ENCODE results near the gene CBFA2T2.

DNA sequence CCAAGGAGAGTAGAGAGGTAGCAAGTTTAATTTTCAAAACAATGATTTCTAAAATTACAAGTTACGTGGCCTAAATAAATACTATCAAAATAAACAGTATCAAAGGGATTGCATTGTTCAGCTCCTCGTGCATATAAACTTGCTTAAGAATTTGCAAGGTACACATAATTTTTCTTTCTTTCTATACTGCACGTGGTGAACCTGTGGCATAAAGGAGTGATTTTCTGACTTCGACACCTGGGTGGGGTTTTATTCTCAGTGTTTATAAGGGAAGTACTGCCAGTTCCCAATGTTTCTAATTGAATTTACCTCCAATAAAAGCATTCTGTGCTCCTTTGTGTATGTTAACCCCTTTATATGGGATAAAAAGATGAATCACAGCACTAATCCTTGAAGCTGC is 122.1 kb downstream of the CBFA2T2 start:
- TF ChIP-seq, protein P1, sequence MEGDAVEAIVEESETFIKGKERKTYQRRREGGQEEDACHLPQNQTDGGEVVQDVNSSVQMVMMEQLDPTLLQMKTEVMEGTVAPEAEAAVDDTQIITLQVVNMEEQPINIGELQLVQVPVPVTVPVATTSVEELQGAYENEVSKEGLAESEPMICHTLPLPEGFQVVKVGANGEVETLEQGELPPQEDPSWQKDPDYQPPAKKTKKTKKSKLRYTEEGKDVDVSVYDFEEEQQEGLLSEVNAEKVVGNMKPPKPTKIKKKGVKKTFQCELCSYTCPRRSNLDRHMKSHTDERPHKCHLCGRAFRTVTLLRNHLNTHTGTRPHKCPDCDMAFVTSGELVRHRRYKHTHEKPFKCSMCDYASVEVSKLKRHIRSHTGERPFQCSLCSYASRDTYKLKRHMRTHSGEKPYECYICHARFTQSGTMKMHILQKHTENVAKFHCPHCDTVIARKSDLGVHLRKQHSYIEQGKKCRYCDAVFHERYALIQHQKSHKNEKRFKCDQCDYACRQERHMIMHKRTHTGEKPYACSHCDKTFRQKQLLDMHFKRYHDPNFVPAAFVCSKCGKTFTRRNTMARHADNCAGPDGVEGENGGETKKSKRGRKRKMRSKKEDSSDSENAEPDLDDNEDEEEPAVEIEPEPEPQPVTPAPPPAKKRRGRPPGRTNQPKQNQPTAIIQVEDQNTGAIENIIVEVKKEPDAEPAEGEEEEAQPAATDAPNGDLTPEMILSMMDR (IDR thresholded peaks at IDR 0.05), result no peak
- TF ChIP-seq POLR2A (IDR thresholded peaks at IDR 0.05) (no peak), EP300 (IDR thresholded peaks at IDR 0.05) (no peak)

Data from upper lobe of left lung (tissue), 4 donors.